Ishikawa (cell line): ENCODE data around the gene SRPX.

ENCODE experiments used
- CEBPB ChIP-seq: IDR thresholded peaks from 2 replicates; pipeline ENCODE4 v1.6.1; 2012
- CREB1 ChIP-seq: IDR thresholded peaks from 2 replicates; pipeline ENCODE4 v1.6.1; 2012; ENCODE audit warnings: low read depth
- EGR1 ChIP-seq: IDR thresholded peaks from 2 replicates; pipeline ENCODE4 v1.6.1; 2012
- EP300 ChIP-seq: IDR thresholded peaks from 2 replicates; pipeline ENCODE4 v1.6.1; 2012; ENCODE audit warnings: borderline replicate concordance
- FOXM1 ChIP-seq: IDR thresholded peaks from 2 replicates; pipeline ENCODE4 v1.6.1; 2012; ENCODE audit warnings: low read depth, borderline replicate concordance
- NFIC ChIP-seq: IDR thresholded peaks from 2 replicates; pipeline ENCODE4 v1.6.1; 2012
- RAD21 ChIP-seq: IDR thresholded peaks from 2 replicates; pipeline ENCODE4 v1.6.1; 2012; ENCODE audit warnings: low read depth
- TAF1 ChIP-seq: IDR thresholded peaks from 2 replicates; pipeline ENCODE4 v1.6.1; 2012; ENCODE audit warnings: low read depth, mild to moderate bottlenecking
- TCF12 ChIP-seq: IDR thresholded peaks from 2 replicates; pipeline ENCODE4 v1.6.1; 2012; ENCODE audit warnings: low read depth
- TEAD4 ChIP-seq: IDR thresholded peaks from 2 replicates; pipeline ENCODE4 v1.6.1; 2012
- YY1 ChIP-seq: IDR thresholded peaks from 2 replicates; pipeline ENCODE4 v1.6.1; 2012; ENCODE audit warnings: low read depth
- ZBTB7A ChIP-seq: IDR thresholded peaks from 2 replicates; pipeline ENCODE4 v1.6.1; 2012; ENCODE audit warnings: low read depth
- TF ChIP-seq, protein P1 (sequence below): IDR thresholded peaks from 2 replicates; pipeline ENCODE4 v1.6.1; 2012
- TF ChIP-seq, protein P2 (sequence below): IDR thresholded peaks from 2 replicates; pipeline ENCODE4 v1.6.1; 2012; ENCODE audit warnings: low read depth, mild to moderate bottlenecking
- TF ChIP-seq, protein P3 (sequence below): IDR thresholded peaks from 2 replicates; pipeline ENCODE4 v1.6.1; 2012

SRPX gene

DNA sequence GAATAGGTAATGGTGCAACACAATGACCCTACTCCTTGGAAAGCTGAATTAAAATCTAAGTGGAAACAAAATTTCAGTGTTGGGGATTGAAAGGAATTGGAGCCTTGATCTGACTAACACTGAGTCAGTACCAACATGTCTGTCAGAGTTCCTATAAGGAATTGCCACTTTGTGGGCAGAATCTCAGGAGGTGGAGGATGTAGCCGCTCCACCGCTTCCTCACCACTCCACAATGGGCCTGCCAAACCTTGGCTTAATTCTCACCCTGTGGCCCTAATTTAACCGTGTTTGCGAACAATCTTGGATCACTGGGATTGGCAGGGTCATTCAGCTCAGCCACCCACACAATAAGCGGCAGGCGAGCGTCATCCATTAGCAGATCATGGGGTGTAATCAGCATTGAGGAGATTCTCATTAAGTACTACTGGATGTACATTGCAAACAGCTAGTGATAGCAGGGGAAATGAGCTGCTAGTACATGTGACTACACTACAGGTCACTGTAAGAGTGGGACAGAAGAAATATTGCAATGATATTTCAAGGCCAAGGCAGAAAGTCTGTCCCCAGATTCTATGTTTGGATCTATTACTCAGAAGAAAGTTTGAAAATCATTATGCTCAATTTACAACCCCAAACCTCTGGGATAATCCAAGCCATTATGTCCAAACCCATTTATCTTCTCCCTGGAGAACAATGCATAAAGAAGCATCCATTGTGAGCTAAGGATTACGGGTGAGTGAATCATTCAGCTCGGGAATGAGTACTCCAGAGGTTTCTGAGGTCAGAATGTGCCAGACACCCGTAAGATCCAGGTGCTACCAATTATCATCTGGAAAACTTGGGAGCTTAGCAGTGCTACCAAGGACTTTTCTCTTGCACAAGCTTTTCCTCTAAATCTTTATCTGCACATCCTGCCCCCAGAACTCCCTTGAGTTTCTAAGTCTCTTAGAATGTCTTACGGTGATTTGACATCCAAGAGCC, 5.8 kb downstream of the SRPX start:
- no peak for TF ChIP-seq ZBTB7A
- TF ChIP-seq, protein P1, sequence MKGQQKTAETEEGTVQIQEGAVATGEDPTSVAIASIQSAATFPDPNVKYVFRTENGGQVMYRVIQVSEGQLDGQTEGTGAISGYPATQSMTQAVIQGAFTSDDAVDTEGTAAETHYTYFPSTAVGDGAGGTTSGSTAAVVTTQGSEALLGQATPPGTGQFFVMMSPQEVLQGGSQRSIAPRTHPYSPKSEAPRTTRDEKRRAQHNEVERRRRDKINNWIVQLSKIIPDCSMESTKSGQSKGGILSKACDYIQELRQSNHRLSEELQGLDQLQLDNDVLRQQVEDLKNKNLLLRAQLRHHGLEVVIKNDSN, result no peak

DNA sequence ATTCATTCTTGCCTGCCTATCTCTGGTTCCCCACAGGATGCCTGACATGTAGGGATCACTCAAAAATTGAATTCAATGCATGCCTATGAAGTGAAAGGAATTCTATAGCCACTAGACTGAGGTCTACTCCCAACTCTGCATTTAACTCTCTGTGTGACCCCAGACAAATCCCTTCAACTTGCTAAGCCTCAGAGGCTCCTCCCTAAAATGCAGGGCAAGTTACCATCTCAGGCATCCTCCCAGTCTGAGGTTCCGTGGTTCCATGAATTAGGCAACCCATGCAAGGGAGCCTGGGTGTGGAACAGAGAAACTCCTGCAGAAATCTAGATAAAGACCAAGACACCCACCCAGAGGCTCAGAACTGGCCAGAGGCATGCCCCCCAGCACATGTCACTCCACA, 6.6 kb downstream of the SRPX start:
- no peak for TF ChIP-seq EP300
- no peak for TF ChIP-seq EGR1
- no peak for TF ChIP-seq YY1
- TF ChIP-seq TCF12, result no peak
- TF ChIP-seq TAF1, result no peak
- TF ChIP-seq, protein P2, sequence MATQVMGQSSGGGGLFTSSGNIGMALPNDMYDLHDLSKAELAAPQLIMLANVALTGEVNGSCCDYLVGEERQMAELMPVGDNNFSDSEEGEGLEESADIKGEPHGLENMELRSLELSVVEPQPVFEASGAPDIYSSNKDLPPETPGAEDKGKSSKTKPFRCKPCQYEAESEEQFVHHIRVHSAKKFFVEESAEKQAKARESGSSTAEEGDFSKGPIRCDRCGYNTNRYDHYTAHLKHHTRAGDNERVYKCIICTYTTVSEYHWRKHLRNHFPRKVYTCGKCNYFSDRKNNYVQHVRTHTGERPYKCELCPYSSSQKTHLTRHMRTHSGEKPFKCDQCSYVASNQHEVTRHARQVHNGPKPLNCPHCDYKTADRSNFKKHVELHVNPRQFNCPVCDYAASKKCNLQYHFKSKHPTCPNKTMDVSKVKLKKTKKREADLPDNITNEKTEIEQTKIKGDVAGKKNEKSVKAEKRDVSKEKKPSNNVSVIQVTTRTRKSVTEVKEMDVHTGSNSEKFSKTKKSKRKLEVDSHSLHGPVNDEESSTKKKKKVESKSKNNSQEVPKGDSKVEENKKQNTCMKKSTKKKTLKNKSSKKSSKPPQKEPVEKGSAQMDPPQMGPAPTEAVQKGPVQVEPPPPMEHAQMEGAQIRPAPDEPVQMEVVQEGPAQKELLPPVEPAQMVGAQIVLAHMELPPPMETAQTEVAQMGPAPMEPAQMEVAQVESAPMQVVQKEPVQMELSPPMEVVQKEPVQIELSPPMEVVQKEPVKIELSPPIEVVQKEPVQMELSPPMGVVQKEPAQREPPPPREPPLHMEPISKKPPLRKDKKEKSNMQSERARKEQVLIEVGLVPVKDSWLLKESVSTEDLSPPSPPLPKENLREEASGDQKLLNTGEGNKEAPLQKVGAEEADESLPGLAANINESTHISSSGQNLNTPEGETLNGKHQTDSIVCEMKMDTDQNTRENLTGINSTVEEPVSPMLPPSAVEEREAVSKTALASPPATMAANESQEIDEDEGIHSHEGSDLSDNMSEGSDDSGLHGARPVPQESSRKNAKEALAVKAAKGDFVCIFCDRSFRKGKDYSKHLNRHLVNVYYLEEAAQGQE, result no peak
- TF ChIP-seq CREB1, result no peak
- TF ChIP-seq NFIC, result no peak
- TF ChIP-seq TEAD4, result no peak
- no peak for TF ChIP-seq RAD21
- TF ChIP-seq, protein P3, sequence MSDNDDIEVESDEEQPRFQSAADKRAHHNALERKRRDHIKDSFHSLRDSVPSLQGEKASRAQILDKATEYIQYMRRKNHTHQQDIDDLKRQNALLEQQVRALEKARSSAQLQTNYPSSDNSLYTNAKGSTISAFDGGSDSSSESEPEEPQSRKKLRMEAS, result no peak
- TF ChIP-seq ZBTB7A, result no peak
- no peak for TF ChIP-seq CEBPB
- TF ChIP-seq, protein P1, result no peak

DNA sequence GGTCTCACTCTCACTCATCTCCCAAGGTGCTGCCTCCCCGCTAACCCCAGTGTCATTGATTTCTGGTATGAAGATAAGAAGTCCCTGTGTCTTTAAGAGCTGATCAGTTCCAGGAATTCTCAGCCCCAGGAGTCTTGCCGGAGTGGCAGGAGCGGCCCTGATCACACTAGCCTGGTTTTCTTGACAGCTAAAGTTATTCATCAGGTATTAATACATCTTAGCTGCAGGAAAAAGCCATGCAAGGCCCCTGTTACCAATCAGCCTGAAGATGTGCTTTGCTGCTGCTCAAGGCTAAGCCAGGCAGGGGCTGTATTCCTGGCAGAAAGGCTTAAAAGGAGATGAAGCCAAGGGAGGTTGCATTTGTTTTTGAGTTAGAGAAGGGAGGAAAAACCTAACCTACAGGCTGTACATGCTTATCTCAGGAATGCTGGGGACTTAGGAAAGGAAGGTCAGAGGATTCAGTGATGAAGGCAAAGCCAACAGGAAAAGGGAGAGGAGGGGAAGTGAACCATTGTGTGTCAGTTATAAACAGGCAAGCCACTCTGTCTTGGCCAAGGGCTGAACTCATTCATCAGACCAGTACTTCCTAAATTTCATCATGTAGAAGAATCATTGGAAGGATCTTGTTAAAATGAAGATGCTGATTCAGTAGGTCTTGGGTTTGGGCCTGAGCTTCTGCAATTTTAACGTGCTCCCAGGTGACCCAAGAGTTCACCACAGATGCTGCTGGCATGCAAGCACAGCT, 8.6 kb downstream of the SRPX start:
- TF ChIP-seq RAD21, result no peak
- TF ChIP-seq TEAD4, result no peak
- TF ChIP-seq CEBPB, result no peak
- no peak for TF ChIP-seq ZBTB7A
- TF ChIP-seq, protein P1, result no peak
- no peak for TF ChIP-seq CREB1
- no peak for TF ChIP-seq YY1
- TF ChIP-seq TAF1, result no peak
- TF ChIP-seq TCF12, result no peak
- TF ChIP-seq, protein P2, result no peak
- no peak for TF ChIP-seq FOXM1
- TF ChIP-seq NFIC, result no peak
- no peak for TF ChIP-seq EP300
- TF ChIP-seq, protein P3, result no peak
- no peak for TF ChIP-seq EGR1

DNA sequence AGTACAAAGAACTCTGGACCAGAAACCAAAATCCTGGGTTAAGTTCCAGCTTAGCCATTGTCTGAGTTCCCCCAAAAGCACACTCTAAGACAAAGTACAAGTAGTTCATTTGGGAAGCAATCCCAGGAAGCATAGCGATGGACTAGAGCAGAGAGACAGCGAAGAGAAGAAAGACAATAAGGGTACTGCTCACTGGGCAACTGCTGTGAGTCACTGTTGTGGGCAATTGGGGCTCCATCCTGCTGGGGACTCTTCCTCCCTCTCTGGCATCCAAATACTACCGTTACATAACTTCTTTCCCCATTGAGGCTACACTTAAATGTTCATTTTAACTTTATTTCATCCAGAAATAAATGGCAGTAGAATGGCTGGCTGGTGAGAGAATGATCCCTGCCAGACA, 14.1 kb downstream of the SRPX start:
- TF ChIP-seq, protein P1, result no peak
- TF ChIP-seq ZBTB7A, result no peak
- TF ChIP-seq TAF1, result no peak
- TF ChIP-seq FOXM1, result no peak
- no peak for TF ChIP-seq TCF12
- TF ChIP-seq NFIC, result no peak
- no peak for TF ChIP-seq RAD21
- no peak for TF ChIP-seq EGR1
- no peak for TF ChIP-seq EP300
- TF ChIP-seq TEAD4, result no peak
- TF ChIP-seq, protein P2, result no peak
- TF ChIP-seq YY1, result no peak
- no peak for TF ChIP-seq CREB1
